DOHH2 (cell line): ENCODE measurements around the gene HTRA3.

Experiments
- H3F3A ChIP-seq: fragments of 200-600 bp; sonication (generic), shearing (Covaris generic); 2 replicates; pipeline ENCODE4 v1.6.0; 2016; ENCODE audit warnings: antibody characterized with exemption, mild to moderate bottlenecking; ENCODE audit not compliant: control insufficient read depth, insufficient read depth
- H3K27ac ChIP-seq: fragments of 200-600 bp; sonication (generic); 2 replicates; pipeline ENCODE4 v1.5.1; 2014; ENCODE audit warnings: low read depth, mild to moderate bottlenecking, low read length, moderate library complexity
- H3K27me3 ChIP-seq: fragments of 200-600 bp; sonication (generic); 2 replicates; pipeline ENCODE4 v1.6.1; 2014; ENCODE audit warnings: mild to moderate bottlenecking, low read length, mixed read lengths; ENCODE audit not compliant: control insufficient read depth
- H3K36me3 ChIP-seq: fragments of 200-600 bp; sonication (generic); 2 replicates; pipeline ENCODE4 v1.6.1; 2014; ENCODE audit warnings: mild to moderate bottlenecking, low read length, moderate library complexity, mixed read lengths; ENCODE audit not compliant: control insufficient read depth
- H3K4me1 ChIP-seq: fragments of 200-600 bp; sonication (generic); 2 replicates; pipeline ENCODE4 v1.6.1; 2014; ENCODE audit warnings: mild to moderate bottlenecking, low read length, mixed read lengths; ENCODE audit not compliant: control insufficient read depth
- H3K4me2 ChIP-seq: fragments of 200-600 bp; sonication (generic); 2 replicates; pipeline ENCODE4 v1.6.0; 2014; ENCODE audit warnings: mild to moderate bottlenecking, low read length, moderate library complexity
- H3K4me3 ChIP-seq: fragments of 200-600 bp; sonication (generic); 2 replicates; pipeline ENCODE4 v1.5.1; 2014; ENCODE audit warnings: mild to moderate bottlenecking, low read length, mixed read lengths
- H3K79me2 ChIP-seq: fragments of 200-600 bp; sonication (generic); 2 replicates; pipeline ENCODE4 v1.6.1; 2014; ENCODE audit warnings: mild to moderate bottlenecking, low read length, mixed read lengths; ENCODE audit not compliant: control insufficient read depth
- H3K9me2 ChIP-seq: fragments of 200-600 bp; sonication (generic); replicated peaks from 2 replicates; pipeline ENCODE4 v1.6.1; 2014; ENCODE audit warnings: mild to moderate bottlenecking, low read length, mixed read lengths; ENCODE audit not compliant: control insufficient read depth
- H3K9me3 ChIP-seq: fragments of 200-600 bp; sonication (generic); 2 replicates; pipeline ENCODE4 v1.6.1; 2014; ENCODE audit warnings: antibody characterized with exemption, low read length, mixed read lengths; ENCODE audit not compliant: control insufficient read depth, insufficient read depth
- H4K20me1 ChIP-seq: fragments of 200-600 bp; sonication (generic); 2 replicates; pipeline ENCODE4 v1.6.0; 2014; ENCODE audit warnings: low read depth, mild to moderate bottlenecking, antibody characterized with exemption, low read length, moderate library complexity; ENCODE audit not compliant: control insufficient read depth, insufficient read depth
- CTCF ChIP-seq: fragments of 200-600 bp; sonication (generic); IDR thresholded peaks from one replicate; pipeline ENCODE4 v1.5.1; 2014; ENCODE audit warnings: antibody characterized with exemption, mild to moderate bottlenecking, low read depth, low read length; ENCODE audit not compliant: poor library complexity, severe bottlenecking
- EZH2phosphoT487 ChIP-seq: fragments of 200-600 bp; sonication (generic); IDR thresholded peaks from 2 replicates; pipeline ENCODE4 v1.6.1; 2017; ENCODE audit warnings: borderline replicate concordance, mild to moderate bottlenecking, antibody characterized with exemption, low read length, moderate library complexity, mixed read lengths

The HTRA3 gene

GRCh38 chr4:8235224-8235623, 34.3 kb upstream of the HTRA3 start:
- H3K9me3 ChIP-seq, result no peaks in the 10 kb centered on the region
- H3K4me2 ChIP-seq, result no peak overlapping the region
- peaks cover 85% of the 10 kb centered on the region for H3K36me3 ChIP-seq
- peaks cover 9% of the 10 kb centered on the region for H3K79me2 ChIP-seq
- peaks cover 40% of the 10 kb centered on the region for H3K4me1 ChIP-seq
- H3K27ac ChIP-seq, result no peak overlapping the region
- H3K9me2 ChIP-seq, result no peaks in the 10 kb centered on the region
- H3K4me3 ChIP-seq, result no peak overlapping the region
- no peaks in the 10 kb centered on the region for H4K20me1 ChIP-seq
- peaks cover 3% of the 10 kb centered on the region for H3F3A ChIP-seq
- no peaks in the 10 kb centered on the region for H3K27me3 ChIP-seq
- TF ChIP-seq CTCF (no peak), EZH2phosphoT487 (no peak)

- Histone ChIP-seq H3K9me2 (no peaks in the 10 kb centered on the region), H3K27ac (no peak overlapping the region), H3K4me3 (no peak overlapping the region), H4K20me1 (no peaks in the 10 kb centered on the region), H3F3A (no peaks in the 10 kb centered on the region; the same call in 1 of the 2 replicates), H3K36me3 (peaks cover 86% of the 10 kb centered on the region), H3K4me2 (no peak overlapping the region), H3K79me2 (peaks cover 5% of the 10 kb centered on the region), H3K27me3 (no peaks in the 10 kb centered on the region), H3K9me3 (no peaks in the 10 kb centered on the region), H3K4me1 (peaks cover 36% of the 10 kb centered on the region)
- TF ChIP-seq CTCF (no peak), EZH2phosphoT487 (no peak)
These were observed 33.9 kb upstream of the HTRA3 start for GRCh38 chr4:8235686-8236085.

GRCh38 chr4:8236106-8236919, 33.2 kb upstream of the HTRA3 start:
- TF ChIP-seq EZH2phosphoT487 (no peak), CTCF (no peak)
- Histone ChIP-seq H4K20me1 (no peaks in the 10 kb centered on the region), H3K4me2 (no peak overlapping the region), H3K9me3 (no peaks in the 10 kb centered on the region), H3K4me3 (no peak overlapping the region), H3F3A (no peaks in the 10 kb centered on the region), H3K27me3 (no peaks in the 10 kb centered on the region), H3K27ac (no peak overlapping the region), H3K79me2 (peaks cover 2% of the 10 kb centered on the region), H3K4me1 (peaks cover 35% of the 10 kb centered on the region), H3K9me2 (no peaks in the 10 kb centered on the region), H3K36me3 (peaks cover 88% of the 10 kb centered on the region)
